ENCODE results near the gene CEP78. TPM values are rescaled to one million over a fixed set of nuclear protein-coding genes. Genes with fewer than 3 reads are reported as not detected.
A peak's percentile ranks its signal among the peaks of the same experiment; 100 is the strongest.

Gene CEP78
- total and polyA plus RNA-seq, 12 donors: 1.7 to 5.7 (median 3.2) TPM

DNA sequence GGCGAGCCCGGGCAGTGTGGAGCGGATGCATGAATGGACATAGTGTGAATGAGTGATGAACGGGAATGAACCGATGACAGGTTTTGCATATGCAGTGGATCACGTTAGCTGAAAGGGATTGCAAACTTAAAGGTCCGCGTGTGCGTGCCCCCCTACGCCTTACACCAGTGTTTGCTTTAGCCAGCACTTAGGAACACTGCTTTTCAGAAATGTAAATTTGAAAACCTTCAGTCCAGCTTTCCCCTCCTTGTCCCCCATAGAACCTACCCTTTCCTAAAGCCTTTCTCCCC lies 61.7 kb downstream of the CEP78 start:
- H3K27ac ChIP-seq: no peak overlapping the region
- no peaks in the 10 kb centered on the region for H3K36me3 ChIP-seq
- H3K9me3 ChIP-seq: no peaks in the 10 kb centered on the region
- intact Hi-C loops (cut with DNase I): no loop called here
- peaks cover 0 to 59% (median 49%) of the 10 kb centered on the region in 7 donors for H3K27me3 ChIP-seq
- H3K4me3 ChIP-seq: peak overlapping the region; percentile 34 to 70 (median 57)
- TF ChIP-seq, protein P1, sequence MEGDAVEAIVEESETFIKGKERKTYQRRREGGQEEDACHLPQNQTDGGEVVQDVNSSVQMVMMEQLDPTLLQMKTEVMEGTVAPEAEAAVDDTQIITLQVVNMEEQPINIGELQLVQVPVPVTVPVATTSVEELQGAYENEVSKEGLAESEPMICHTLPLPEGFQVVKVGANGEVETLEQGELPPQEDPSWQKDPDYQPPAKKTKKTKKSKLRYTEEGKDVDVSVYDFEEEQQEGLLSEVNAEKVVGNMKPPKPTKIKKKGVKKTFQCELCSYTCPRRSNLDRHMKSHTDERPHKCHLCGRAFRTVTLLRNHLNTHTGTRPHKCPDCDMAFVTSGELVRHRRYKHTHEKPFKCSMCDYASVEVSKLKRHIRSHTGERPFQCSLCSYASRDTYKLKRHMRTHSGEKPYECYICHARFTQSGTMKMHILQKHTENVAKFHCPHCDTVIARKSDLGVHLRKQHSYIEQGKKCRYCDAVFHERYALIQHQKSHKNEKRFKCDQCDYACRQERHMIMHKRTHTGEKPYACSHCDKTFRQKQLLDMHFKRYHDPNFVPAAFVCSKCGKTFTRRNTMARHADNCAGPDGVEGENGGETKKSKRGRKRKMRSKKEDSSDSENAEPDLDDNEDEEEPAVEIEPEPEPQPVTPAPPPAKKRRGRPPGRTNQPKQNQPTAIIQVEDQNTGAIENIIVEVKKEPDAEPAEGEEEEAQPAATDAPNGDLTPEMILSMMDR (IDR thresholded peaks at IDR 0.05): no peak
- no peak for DNase-seq
- 0 to 1% methylated on average over 10 of the region's 10 CpGs for WGBS, 2 donors
- peak in 1 of 8 donors; percentile 47 for ATAC-seq
- H3K4me1 ChIP-seq: peaks cover 6 to 28% (median 23%) of the 10 kb centered on the region in 9 donors

DNA sequence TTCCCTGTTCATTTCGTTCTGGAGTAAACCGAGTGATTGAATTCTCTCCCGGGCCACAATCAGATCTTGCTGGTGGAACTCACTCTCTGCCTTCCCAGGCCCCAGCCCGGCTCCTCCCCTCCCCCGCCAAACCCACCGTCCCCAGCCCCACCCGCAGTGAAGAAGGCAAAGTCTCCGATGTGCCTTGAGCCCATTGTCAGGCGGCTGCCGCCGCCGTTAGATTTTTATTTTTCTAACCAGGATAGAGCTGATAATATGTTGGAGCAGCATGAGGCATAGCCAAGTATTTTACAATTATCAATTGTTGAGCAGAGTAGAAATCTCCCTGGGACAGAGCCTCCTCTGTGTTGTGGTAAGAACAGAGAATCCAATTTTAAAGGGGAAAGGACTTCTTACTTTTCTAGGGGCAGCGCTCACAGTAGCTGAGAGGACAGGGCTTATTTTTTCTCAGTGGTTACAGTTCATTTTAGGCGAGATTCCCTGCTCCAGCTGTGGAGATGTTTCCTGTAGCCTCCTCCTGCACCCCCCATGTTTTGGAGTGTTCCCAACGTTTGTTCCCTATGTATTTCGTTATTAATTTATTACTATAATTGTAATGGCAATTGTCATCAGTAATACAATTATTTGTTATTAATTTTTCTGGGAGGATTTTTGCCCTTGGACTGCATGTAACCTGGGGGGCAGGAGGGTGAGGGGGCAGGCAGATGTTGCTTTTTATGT lies 62.3 kb downstream of the CEP78 start:
- WGBS, 2 donors: 7 to 10% methylated on average over 16 of the region's 16 CpGs
- Histone ChIP-seq H3K4me1 (peaks cover 6 to 28% (median 23%) of the 10 kb centered on the region in 9 donors), H3K4me3 (peak overlapping the region in 8 of 10 donors; percentile 35 to 70 (median 60)), H3K9me3 (no peaks in the 10 kb centered on the region), H3K27ac (no peak overlapping the region), H3K27me3 (peaks cover 0 to 61% (median 49%) of the 10 kb centered on the region in 7 donors), H3K36me3 (no peaks in the 10 kb centered on the region)
- DNase-seq (no peak), ATAC-seq (no peak)
- TF ChIP-seq, protein P1 (IDR thresholded peaks at IDR 0.05): no peak
- intact Hi-C loops (cut with DNase I): no loop called here

DNA sequence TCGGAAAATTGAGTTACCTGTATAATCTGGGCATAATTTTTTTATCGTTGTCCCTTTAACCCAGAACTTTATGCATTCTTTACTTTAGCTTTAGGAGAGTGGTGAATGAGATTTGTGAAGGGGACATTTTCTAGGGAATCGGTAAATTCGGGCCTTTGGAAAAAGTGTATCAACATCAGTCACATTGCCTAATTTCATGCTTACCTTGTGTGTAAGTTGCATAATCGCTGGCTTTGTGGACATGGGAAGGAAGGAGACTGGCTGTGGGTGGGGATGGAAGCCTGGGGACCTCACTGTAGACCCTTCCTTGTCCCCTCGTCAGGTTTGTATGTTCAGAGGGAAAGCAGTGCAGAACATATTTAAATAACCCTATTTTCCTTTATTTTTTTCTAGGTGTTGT lies 64.3 kb downstream of the CEP78 start:
- intact Hi-C loops (cut with DNase I): no loop called here
- Histone ChIP-seq H3K4me1 (peaks cover 6 to 28% (median 23%) of the 10 kb centered on the region in 9 donors), H3K27me3 (peaks cover 0 to 61% (median 50%) of the 10 kb centered on the region in 7 donors), H3K9me3 (no peaks in the 10 kb centered on the region), H3K27ac (no peak overlapping the region), H3K36me3 (no peaks in the 10 kb centered on the region), H3K4me3 (no peak overlapping the region)
- ATAC-seq: no peak
- no peak for DNase-seq
- TF ChIP-seq, protein P1 (IDR thresholded peaks at IDR 0.05): no peak
- WGBS, 2 donors: 95% methylated on average over 6 of the region's 6 CpGs

DNA sequence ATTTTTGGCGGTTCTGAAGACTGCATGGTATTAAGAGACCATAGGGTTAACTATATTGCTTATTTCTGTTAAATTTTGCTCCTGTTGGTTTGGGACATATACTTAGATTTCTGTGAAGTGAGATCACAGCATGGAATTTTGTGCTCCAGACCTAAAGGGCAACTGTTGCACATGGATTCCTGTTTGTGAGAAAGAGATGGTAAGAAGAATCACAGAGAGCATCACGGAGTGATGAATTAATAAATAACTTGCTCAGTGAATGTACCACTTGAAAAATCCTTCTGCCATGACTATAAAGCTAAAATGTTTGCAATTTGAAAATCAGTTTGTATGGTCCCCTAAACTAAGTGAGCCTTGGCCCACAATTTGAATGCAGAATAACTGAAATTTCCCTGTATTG lies 65.6 kb downstream of the CEP78 start:
- no peaks in the 10 kb centered on the region for H3K9me3 ChIP-seq
- peaks cover 6 to 22% (median 20%) of the 10 kb centered on the region in 9 donors for H3K4me1 ChIP-seq
- ATAC-seq (no peak), DNase-seq (no peak)
- H3K27me3 ChIP-seq: peaks cover 0 to 61% (median 47%) of the 10 kb centered on the region in 7 donors
- TF ChIP-seq, protein P1 (IDR thresholded peaks at IDR 0.05): no peak
- intact Hi-C loops (cut with DNase I): no loop called here
- H3K36me3 ChIP-seq: no peaks in the 10 kb centered on the region
- H3K27ac ChIP-seq: no peak overlapping the region
- WGBS, 2 donors: 89 to 93% methylated on average over 2 of the region's 2 CpGs
- no peak overlapping the region for H3K4me3 ChIP-seq

Measured in heart right ventricle (tissue), 16 donors.